H9 (cell line): ENCODE measurements around the gene CALCR. TPM values are rescaled to one million over a fixed set of nuclear protein-coding genes. Genes with fewer than 3 reads are reported as not detected.

ENCODE experiments used
- DNase-seq: peaks from one replicate; pipeline ENCODE4 v3.0.0-alpha.2; 2017
- H2AFZ ChIP-seq: one replicate; pipeline ENCODE4 v1.6.1; 2013; ENCODE audit warnings: mild to moderate bottlenecking, low read length, control low read depth, moderate library complexity
- H2AK5ac ChIP-seq: 2 replicates; pipeline ENCODE4 v1.6.1; 2013; ENCODE audit warnings: low read length, control low read depth, mixed read lengths; ENCODE audit not compliant: insufficient read length
- H2BK120ac ChIP-seq: one replicate; pipeline ENCODE4 v1.6.1; 2013; ENCODE audit warnings: low read depth, mild to moderate bottlenecking, low read length, control low read depth, inconsistent platforms; ENCODE audit not compliant: poor library complexity, severe bottlenecking
- H2BK12ac ChIP-seq: 2 replicates; pipeline ENCODE4 v1.6.1; 2013; ENCODE audit warnings: low read length, control low read depth, mixed read lengths, low read depth; ENCODE audit not compliant: insufficient read length
- H2BK15ac ChIP-seq: 2 replicates; pipeline ENCODE4 v1.6.1; 2013; ENCODE audit warnings: low read depth, low read length, control low read depth
- H2BK20ac ChIP-seq: one replicate; pipeline ENCODE4 v1.6.1; 2013; ENCODE audit warnings: low read depth, mild to moderate bottlenecking, low read length, control low read depth, inconsistent platforms; ENCODE audit not compliant: poor library complexity, severe bottlenecking
- H2BK5ac ChIP-seq: 2 replicates; pipeline ENCODE4 v1.6.1; 2013; ENCODE audit warnings: low read length, control low read depth, mixed read lengths; ENCODE audit not compliant: insufficient read length
- H3K14ac ChIP-seq: 2 replicates; pipeline ENCODE4 v1.6.1; 2013; ENCODE audit warnings: low read length, control low read depth; ENCODE audit not compliant: insufficient read depth
- H3K18ac ChIP-seq: 2 replicates; pipeline ENCODE4 v1.6.1; 2013; ENCODE audit warnings: low read depth, mild to moderate bottlenecking, mixed read lengths, low read length, control low read depth; ENCODE audit not compliant: insufficient read length
- H3K23ac ChIP-seq: 2 replicates; pipeline ENCODE4 v1.6.1; 2013; ENCODE audit warnings: low read length, control low read depth, mixed read lengths, low read depth; ENCODE audit not compliant: insufficient read length
- H3K23me2 ChIP-seq: 2 replicates; pipeline ENCODE4 v1.6.1; 2013; ENCODE audit warnings: low read depth, mild to moderate bottlenecking, mixed read lengths, low read length, control low read depth; ENCODE audit not compliant: insufficient read length, poor library complexity, severe bottlenecking
- H3K27ac ChIP-seq: 2 replicates; pipeline ENCODE4 v1.5.1; 2013; ENCODE audit warnings: low read length, control low read depth, mixed read lengths, low read depth; ENCODE audit not compliant: insufficient read length
- H3K27me3 ChIP-seq: 2 replicates; pipeline ENCODE4 v1.6.1; 2013; ENCODE audit warnings: low read length, control low read depth, inconsistent platforms; ENCODE audit not compliant: insufficient read depth
- H3K4ac ChIP-seq: 2 replicates; pipeline ENCODE4 v1.6.1; 2013; ENCODE audit warnings: low read depth, mild to moderate bottlenecking, control low read depth, inconsistent platforms, low read length, moderate library complexity
- H3K4me1 ChIP-seq: 2 replicates; pipeline ENCODE4 v1.6.1; 2013; ENCODE audit warnings: low read length, control low read depth, inconsistent platforms; ENCODE audit not compliant: insufficient read depth
- H3K4me2 ChIP-seq: 2 replicates; pipeline ENCODE4 v1.6.1; 2013; ENCODE audit warnings: low read length, control low read depth, mixed read lengths; ENCODE audit not compliant: insufficient read length, insufficient read depth
- H3K56ac ChIP-seq: 2 replicates; pipeline ENCODE4 v1.6.1; 2013; ENCODE audit warnings: low read depth, mild to moderate bottlenecking, mixed read lengths, low read length, control low read depth; ENCODE audit not compliant: insufficient read length
- H3K79me1 ChIP-seq: 2 replicates; pipeline ENCODE4 v1.6.1; 2013; ENCODE audit warnings: low read depth, mild to moderate bottlenecking, moderate library complexity, low read length, control low read depth, inconsistent platforms; ENCODE audit not compliant: insufficient read depth, poor library complexity, severe bottlenecking
- H3K79me2 ChIP-seq: 2 replicates; pipeline ENCODE4 v1.6.1; 2013; ENCODE audit warnings: low read length, control low read depth, inconsistent platforms; ENCODE audit not compliant: insufficient read depth
- H3K9ac ChIP-seq: 2 replicates; pipeline ENCODE4 v1.6.1; 2013; ENCODE audit warnings: low read length, control low read depth, mixed read lengths; ENCODE audit not compliant: insufficient read length; ENCODE audit errors: extremely low read depth
- H3K9me3 ChIP-seq: one replicate; pipeline ENCODE4 v1.6.1; 2013; ENCODE audit warnings: low read depth, low read length, inconsistent platforms; ENCODE audit not compliant: control insufficient read depth
- H3T11ph ChIP-seq: one replicate; pipeline ENCODE4 v1.6.1; 2013; ENCODE audit warnings: mild to moderate bottlenecking, low read length, control low read depth, inconsistent platforms
- H4K20me1 ChIP-seq: one replicate; pipeline ENCODE4 v1.6.1; 2013; ENCODE audit not compliant: control insufficient read depth, insufficient read length, insufficient read depth
- H4K5ac ChIP-seq: 2 replicates; pipeline ENCODE4 v1.6.1; 2013; ENCODE audit warnings: low read depth, mild to moderate bottlenecking, mixed read lengths, low read length, control low read depth; ENCODE audit not compliant: insufficient read length
- H4K8ac ChIP-seq: replicated peaks from 2 replicates; pipeline ENCODE4 v1.6.1; 2013; ENCODE audit warnings: low read length, control low read depth, mixed read lengths, low read depth; ENCODE audit not compliant: insufficient read length
- H4K91ac ChIP-seq: 2 replicates; pipeline ENCODE4 v1.6.1; 2013; ENCODE audit warnings: low read depth, mild to moderate bottlenecking, moderate library complexity, mixed read lengths, low read length, control low read depth; ENCODE audit not compliant: insufficient read length
- H3K27ac Mint-ChIP-seq, 3 experiments: 2 replicates in 2 of 3; 3 replicates in 1 of 3; pipeline ENCODE4 v1.8.0; 2020 to 2021; ENCODE audit warnings: mixed read lengths in 3 of 3, mild to moderate bottlenecking in 1 of 3, moderate library complexity in 1 of 3
- H3K27me3 Mint-ChIP-seq: 2 replicates; pipeline ENCODE4 v1.8.0; 2021; ENCODE audit warnings: low read depth, mild to moderate bottlenecking, moderate library complexity, mixed read lengths
- H3K36me3 Mint-ChIP-seq, 3 experiments: 2 replicates in 2 of 3; 3 replicates in 1 of 3; pipeline ENCODE4 v1.8.0; 2020 to 2021; ENCODE audit warnings: low read depth in 3 of 3, mixed read lengths in 3 of 3; ENCODE audit not compliant: insufficient read depth in 1 of 3
- H3K4me1 Mint-ChIP-seq, 2 experiments: 2 replicates each; pipeline ENCODE4 v1.8.0; 2020; ENCODE audit warnings: mixed read lengths in 2 of 2
- H3K4me3 Mint-ChIP-seq, 2 experiments: 2 replicates in 1 of 2; 3 replicates in 1 of 2; pipeline ENCODE4 v1.8.0; 2020 to 2021; ENCODE audit warnings: mild to moderate bottlenecking in 2 of 2, mixed read lengths in 2 of 2, moderate library complexity in 1 of 2
- H3K9me3 Mint-ChIP-seq, 2 experiments: 2 replicates in 1 of 2; 3 replicates in 1 of 2; pipeline ENCODE4 v1.8.0; 2020; ENCODE audit warnings: mild to moderate bottlenecking in 2 of 2, mixed read lengths in 2 of 2, moderate library complexity in 1 of 2
- total RNA-seq: library from RNA; stranded (reverse); gene quantifications from 2 replicates; pipeline ENCODE4 v1.2.1, GENCODE V29; 2021
- TF ChIP-seq, protein P1 (sequence below): fragments of 200-600 bp; sonication (generic); conservative IDR thresholded peaks from 3 replicates; pipeline ENCODE4 v1.8.0; 2021; ENCODE audit warnings: antibody characterized with exemption, mild to moderate bottlenecking

Gene CALCR
- total RNA-seq, 1 experiment from 2014 or later = 0.52 TPM

DNA sequence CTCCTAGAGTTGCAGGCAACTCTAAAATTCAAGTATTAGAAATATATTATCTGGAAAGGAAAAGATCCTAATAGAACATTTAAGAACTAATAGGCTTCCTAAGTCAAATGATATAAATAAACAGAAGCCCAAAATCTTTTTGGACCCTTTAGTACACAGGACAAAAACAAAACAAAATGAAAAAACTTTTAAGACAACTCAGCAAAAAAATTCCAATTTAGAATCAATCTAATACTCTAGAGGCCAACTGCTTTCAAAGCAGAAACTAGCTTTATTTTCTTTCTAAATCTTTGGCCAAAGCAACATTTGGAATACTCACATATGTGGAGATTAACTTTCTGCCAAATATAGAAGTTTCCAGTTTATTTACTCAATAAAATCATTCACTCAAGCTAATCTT is 65.2 kb downstream of the CALCR start:
- H4K8ac ChIP-seq = no peak overlapping the region
- H3K79me2 ChIP-seq = no peaks in the 10 kb centered on the region
- Mint-ChIP-seq H3K27ac (no peak overlapping the region), H3K36me3 (no peaks in the 10 kb centered on the region), H3K27me3 (no peaks in the 10 kb centered on the region), H3K4me3 (no peak overlapping the region), H3K4me1 (no peaks in the 10 kb centered on the region), H3K9me3 (no peaks in the 10 kb centered on the region; a peak in 1 of 5 replicates)
- H3K23me2 ChIP-seq = no peaks in the 10 kb centered on the region
- no peaks in the 10 kb centered on the region for H3K4me1 ChIP-seq
- H3K4me2 ChIP-seq = no peak overlapping the region
- H3K9me3 ChIP-seq = no peaks in the 10 kb centered on the region
- H3K9ac ChIP-seq = no peak overlapping the region
- no peak overlapping the region for H2AK5ac ChIP-seq
- no peak overlapping the region for H2BK15ac ChIP-seq
- no peaks in the 10 kb centered on the region for H3K79me1 ChIP-seq
- no peak overlapping the region for H2BK5ac ChIP-seq
- H3K27ac ChIP-seq = no peak overlapping the region
- no peak overlapping the region for H3K4ac ChIP-seq
- H3K27me3 ChIP-seq = no peaks in the 10 kb centered on the region
- H3K23ac ChIP-seq = no peak overlapping the region
- H4K5ac ChIP-seq = no peak overlapping the region
- no peak for DNase-seq
- no peak overlapping the region for H3K56ac ChIP-seq
- TF ChIP-seq, protein P1, sequence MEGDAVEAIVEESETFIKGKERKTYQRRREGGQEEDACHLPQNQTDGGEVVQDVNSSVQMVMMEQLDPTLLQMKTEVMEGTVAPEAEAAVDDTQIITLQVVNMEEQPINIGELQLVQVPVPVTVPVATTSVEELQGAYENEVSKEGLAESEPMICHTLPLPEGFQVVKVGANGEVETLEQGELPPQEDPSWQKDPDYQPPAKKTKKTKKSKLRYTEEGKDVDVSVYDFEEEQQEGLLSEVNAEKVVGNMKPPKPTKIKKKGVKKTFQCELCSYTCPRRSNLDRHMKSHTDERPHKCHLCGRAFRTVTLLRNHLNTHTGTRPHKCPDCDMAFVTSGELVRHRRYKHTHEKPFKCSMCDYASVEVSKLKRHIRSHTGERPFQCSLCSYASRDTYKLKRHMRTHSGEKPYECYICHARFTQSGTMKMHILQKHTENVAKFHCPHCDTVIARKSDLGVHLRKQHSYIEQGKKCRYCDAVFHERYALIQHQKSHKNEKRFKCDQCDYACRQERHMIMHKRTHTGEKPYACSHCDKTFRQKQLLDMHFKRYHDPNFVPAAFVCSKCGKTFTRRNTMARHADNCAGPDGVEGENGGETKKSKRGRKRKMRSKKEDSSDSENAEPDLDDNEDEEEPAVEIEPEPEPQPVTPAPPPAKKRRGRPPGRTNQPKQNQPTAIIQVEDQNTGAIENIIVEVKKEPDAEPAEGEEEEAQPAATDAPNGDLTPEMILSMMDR = no peak
- H4K20me1 ChIP-seq = no peaks in the 10 kb centered on the region
- H4K91ac ChIP-seq = no peak overlapping the region
- no peak overlapping the region for H3T11ph ChIP-seq
- H3K14ac ChIP-seq = no peak overlapping the region
- H2AFZ ChIP-seq = no peak overlapping the region
- no peak overlapping the region for H3K18ac ChIP-seq
- H2BK20ac ChIP-seq = no peak overlapping the region
- no peak overlapping the region for H2BK120ac ChIP-seq
- H2BK12ac ChIP-seq = no peak overlapping the region
